Aorta (tissue), 5 donors: ENCODE results near the gene ZNF837. TPM values are rescaled to one million over a fixed set of nuclear protein-coding genes. Genes with fewer than 3 reads are reported as not detected.
A peak's percentile ranks its signal among the peaks of the same experiment; 100 is the strongest.
"Not testable (repeated sequence)": the region's sequence is repeated elsewhere in the genome, so short reads cannot be mapped to it uniquely, and the experiment has no call there.

Source experiments
- ATAC-seq: fragments of 200-7000 bp; cut with Tn5 transposase; one replicate; pipeline ENCODE4 v1.9.1; 2022; ENCODE audit warnings: moderate library complexity; ENCODE audit not compliant: low FRiP score
- DNase-seq, 2 donors: peaks; one replicate each; pipeline ENCODE4 v3.0.0-alpha.2; 2020
- H3K27ac ChIP-seq, 2 donors: one replicate each; pipeline ENCODE4 v1.5.1; 2013; ENCODE audit warnings: low read length in 2 of 2, mild to moderate bottlenecking in 2 of 2, moderate library complexity in 2 of 2, control low read depth in 1 of 2, inconsistent platforms in 1 of 2, low read depth in 1 of 2
- H3K27me3 ChIP-seq, 2 donors: one replicate each; pipeline ENCODE4 v1.6.1; 2013; ENCODE audit warnings: control low read depth in 1 of 2, low read length in 1 of 2, mild to moderate bottlenecking in 1 of 2, moderate library complexity in 1 of 2; ENCODE audit not compliant: insufficient read depth in 2 of 2, control insufficient read depth in 1 of 2
- H3K36me3 ChIP-seq, 2 donors: one replicate each; pipeline ENCODE4 v1.6.1; 2013; ENCODE audit warnings: control low read depth in 1 of 2, low read length in 1 of 2, mild to moderate bottlenecking in 1 of 2; ENCODE audit not compliant: insufficient read depth in 2 of 2, control insufficient read depth in 1 of 2
- H3K4me1 ChIP-seq, 2 donors: one replicate each; pipeline ENCODE4 v1.6.1; 2013; ENCODE audit warnings: low read length in 2 of 2, control low read depth in 1 of 2, mild to moderate bottlenecking in 1 of 2, moderate library complexity in 1 of 2; ENCODE audit not compliant: insufficient read depth in 2 of 2, control insufficient read depth in 1 of 2
- H3K4me3 ChIP-seq, 2 donors: one replicate each; pipeline ENCODE4 v1.5.1; 2013; ENCODE audit warnings: low read length in 2 of 2, control low read depth in 1 of 2, mild to moderate bottlenecking in 1 of 2
- H3K9me3 ChIP-seq: one replicate; pipeline ENCODE4 v1.6.1; 2013; ENCODE audit warnings: mild to moderate bottlenecking, low read length; ENCODE audit not compliant: control insufficient read depth
- WGBS, 2 donors: extraction: QIAGEN DNeasy Blood & Tissue Kit; methylation state at CpG; one replicate each; pipeline ENCODE4 v1.1.7; 2013; 5-methylcytosine and 5-hydroxymethylcytosine counted together
- intact Hi-C, 2 donors: fragments of 100-400 bp; cut with DNase I; formaldehyde crosslinking; loops; one replicate each; pipeline versions ENCODE4 v1.14.2 to v1.15.0; 2022
- polyA plus RNA-seq, 2 donors: library from polyadenylated mRNA; stranded (reverse); fragments of 200-250 nt; gene quantifications; one replicate each; pipeline ENCODE4 v1.2.3, GENCODE V29; 2013
- total RNA-seq, 2 donors: library from RNA; stranded (reverse); fragmentation: NEBNext Ultra II Directional; extraction: Animal tissue kit (Norgen Biotek cat#: 25700); gene quantifications; one replicate each; pipeline ENCODE4 v1.2.1, GENCODE V29; 2021
- donor health status: healthy with polysubstance abuse.
- donor health status: Bipolar disorder and iron deficiency.
- donor health status: DM: no; HTN: no; CAD: no.
- donor health status: DM: no; HTN: no; CAD: no.
- donor health status: DM: yes; HTN: yes; CAD: no.

ZNF837 gene
- total and polyA plus RNA-seq, 4 donors: 0.65 to 1.8 (median 0.99) TPM

DNA sequence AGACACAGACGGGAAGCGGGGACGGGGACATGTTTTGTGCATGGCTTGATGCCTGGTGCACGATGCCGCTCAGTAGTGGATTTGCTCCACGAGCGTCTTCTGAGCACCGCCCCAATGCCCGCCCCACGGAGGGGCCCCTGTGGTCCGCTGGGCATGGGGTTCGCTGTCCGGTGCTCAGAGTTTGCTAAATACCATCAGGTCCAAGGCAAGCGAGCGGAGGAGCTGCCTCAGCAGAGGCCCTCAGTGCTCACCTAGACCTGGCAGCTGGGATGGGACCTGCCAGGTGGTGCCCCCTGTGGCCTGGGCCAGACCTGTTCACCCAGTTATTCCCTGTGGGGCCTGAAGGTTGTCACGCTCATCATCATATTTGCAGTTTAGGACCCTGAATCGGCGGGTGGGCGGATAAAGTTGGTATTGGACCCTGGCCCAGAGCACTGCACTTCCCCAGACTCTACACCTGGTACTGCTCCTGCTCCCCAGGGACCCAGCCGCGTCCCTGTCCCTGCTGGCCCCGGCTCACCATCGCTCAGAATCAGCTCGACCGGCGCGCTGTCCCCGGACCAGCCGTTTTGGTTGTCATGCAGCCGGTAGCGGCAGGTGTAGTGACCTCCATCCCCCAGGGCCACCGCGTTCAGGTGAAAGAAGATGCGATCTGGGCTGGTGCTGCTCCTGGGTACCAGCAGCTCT lies 29.8 kb downstream of the ZNF837 start:
- Histone ChIP-seq H3K4me3 (no peak overlapping the region), H3K9me3 (no peaks in the 10 kb centered on the region), H3K4me1 (no peaks in the 10 kb centered on the region), H3K27ac (no peak overlapping the region), H3K36me3 (no peaks in the 10 kb centered on the region), H3K27me3 (no peaks in the 10 kb centered on the region)
- WGBS, 2 donors: 54 to 74% methylated on average over 34 of the region's 34 CpGs
- intact Hi-C loops: no loop called here
- ATAC-seq (no peak), DNase-seq (peak in 1 of 2 donors; percentile 69)

DNA sequence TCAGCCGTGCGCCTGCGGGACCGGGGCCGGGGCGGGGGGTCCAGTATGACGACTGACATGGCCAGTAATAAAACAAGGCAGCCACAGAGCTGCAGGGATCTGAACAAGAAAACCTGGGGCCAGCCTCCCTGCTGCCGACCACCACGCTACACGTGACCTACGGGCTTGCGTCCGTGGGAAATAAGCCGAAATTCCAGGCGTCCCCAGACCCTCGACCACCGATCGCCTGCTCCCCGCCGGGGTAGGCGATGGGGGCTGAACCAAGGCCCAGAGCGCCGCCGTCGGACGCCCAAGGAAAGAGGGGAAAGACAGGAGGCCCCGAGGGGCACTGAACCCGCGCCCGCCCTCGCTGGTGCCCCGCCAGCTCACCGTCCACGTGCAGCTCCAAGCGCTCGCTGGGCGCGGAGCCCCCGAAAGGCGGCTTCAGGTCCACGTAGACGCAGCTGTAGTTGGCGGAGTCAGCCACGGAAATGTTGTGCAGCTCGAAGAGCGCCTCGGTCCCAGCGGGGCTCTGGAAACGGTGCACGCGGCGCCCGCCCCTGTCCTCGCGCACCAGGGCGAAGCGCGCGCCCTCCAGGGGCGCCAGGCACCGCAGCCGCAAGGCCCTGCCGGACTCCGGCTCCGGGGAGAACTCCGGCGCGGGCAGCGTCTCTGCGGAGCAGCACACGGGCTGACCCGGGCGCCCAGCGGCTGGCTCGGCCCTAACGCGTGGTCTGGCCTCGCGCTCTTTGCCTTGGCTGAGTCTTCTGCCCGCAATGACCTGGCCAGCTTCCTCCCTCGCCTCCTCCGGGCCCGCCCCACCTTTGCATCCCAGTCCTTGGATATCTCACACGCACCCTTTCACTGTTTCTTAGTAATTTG lies 30.6 kb downstream of the ZNF837 start:
- peak; percentile 30 to 74 for DNase-seq
- Histone ChIP-seq H3K36me3 (no peaks in the 10 kb centered on the region), H3K27ac (no peak overlapping the region), H3K4me3 (no peak overlapping the region), H3K4me1 (no peaks in the 10 kb centered on the region), H3K27me3 (no peaks in the 10 kb centered on the region), H3K9me3 (no peaks in the 10 kb centered on the region)
- no peak for ATAC-seq
- intact Hi-C loops: no loop called here
- 10 to 24% methylated on average over 82 to 84 of the region's 84 CpGs for WGBS, 2 donors

DNA sequence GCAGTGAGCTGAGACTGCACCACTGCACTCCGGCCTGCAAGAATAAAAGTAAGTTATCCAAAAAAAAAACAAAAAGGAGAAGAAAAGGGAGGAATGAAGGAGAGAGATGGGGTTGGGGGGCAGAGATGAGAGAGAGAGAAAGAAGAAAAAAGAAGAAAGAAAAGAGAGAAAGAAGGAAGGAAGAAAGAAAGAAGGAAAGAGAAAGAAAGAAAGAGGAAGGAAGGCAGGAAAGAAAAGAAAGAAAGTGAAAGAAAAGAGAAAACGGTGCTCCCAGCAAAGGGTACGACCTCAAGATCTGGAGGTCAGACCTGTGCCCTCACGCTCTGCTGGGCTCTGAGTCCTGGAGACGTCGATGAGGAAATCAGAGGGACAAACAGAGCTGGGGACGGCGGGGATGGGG lies 31.2 kb downstream of the ZNF837 start:
- Histone ChIP-seq H3K4me1 (no peaks in the 10 kb centered on the region), H3K27me3 (no peaks in the 10 kb centered on the region), H3K36me3 (no peaks in the 10 kb centered on the region), H3K9me3 (no peaks in the 10 kb centered on the region), H3K4me3 (no peak overlapping the region), H3K27ac (no peak overlapping the region)
- DNase-seq (peak in 1 of 2 donors; percentile 2), ATAC-seq (no peak)
- intact Hi-C loops: no loop called here
- 38 to 57% methylated on average over 8 of the region's 8 CpGs for WGBS, 2 donors

GRCh38 chr19:58348080-58348479 lies 32.8 kb downstream of the ZNF837 start:
- H3K4me1 ChIP-seq, H3K9me3 ChIP-seq, H3K27ac ChIP-seq, H3K27me3 ChIP-seq, ATAC-seq, H3K36me3 ChIP-seq, intact Hi-C loops: not testable (repeated sequence)
- WGBS, 2 donors: 19 to 29% methylated on average over 12 of the region's 12 CpGs
- peak in 1 of 2 donors; percentile 22 for DNase-seq
- peak overlapping the region in 1 of 2 donors; percentile 48 for H3K4me3 ChIP-seq

DNA sequence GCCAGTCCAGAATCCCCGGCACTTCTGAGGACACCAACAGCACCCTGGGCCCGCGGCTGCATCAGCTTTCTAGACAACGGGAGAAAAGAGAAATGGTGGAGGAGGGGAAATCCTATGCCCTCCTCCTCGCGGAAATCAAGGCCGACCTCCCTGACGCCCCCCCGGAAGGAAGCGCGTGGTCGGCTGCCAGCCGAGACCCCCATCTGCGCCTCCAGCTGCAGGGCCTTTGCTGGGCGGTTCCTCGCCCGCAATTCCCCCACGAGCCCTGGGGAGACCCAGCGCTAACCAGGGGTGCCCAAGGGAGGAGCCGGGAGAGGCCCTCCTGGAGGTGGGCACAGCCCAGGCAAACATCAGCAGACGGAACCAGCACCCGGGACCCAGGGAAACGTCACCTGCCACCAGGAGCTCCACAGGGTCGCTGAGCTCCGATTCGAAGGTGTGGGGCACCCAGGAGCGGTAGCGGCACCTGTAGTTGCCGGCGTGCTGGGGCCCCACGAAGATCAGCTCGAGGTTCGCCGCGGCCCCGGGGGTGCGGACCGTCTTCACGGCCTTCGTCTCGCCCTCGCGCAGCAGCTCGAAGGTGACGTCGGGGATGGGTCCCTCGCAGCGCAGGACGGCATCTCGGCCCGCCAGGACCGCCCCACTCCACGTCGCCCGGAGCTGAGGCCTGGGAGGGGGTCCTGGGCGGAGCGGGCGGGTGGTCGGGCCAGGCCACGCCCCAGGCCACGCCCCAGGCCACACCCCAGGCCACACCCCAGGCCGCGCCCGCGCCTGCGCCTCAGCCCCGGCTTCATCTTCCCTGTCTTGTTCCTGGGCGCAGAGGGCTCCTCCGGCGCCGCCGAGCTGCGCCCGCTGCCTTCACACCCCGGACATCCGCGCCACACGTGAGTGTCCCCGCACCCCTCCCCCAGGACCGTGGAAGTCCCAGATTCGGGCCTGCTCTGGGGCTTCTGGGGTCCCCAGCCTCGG lies 33.6 kb downstream of the ZNF837 start:
- ATAC-seq: peak; percentile 93
- WGBS, 2 donors: 1 to 3% methylated on average over 72 to 82 of the region's 82 CpGs
- Histone ChIP-seq H3K27ac (no peak overlapping the region), H3K27me3 (no peaks in the 10 kb centered on the region), H3K4me3 (peak overlapping the region in 1 of 2 donors; percentile 48), H3K4me1 (no peaks in the 10 kb centered on the region), H3K9me3 (no peaks in the 10 kb centered on the region), H3K36me3 (no peaks in the 10 kb centered on the region)
- intact Hi-C loops: no loop called here
- DNase-seq: peak; percentile 76 to 81

DNA sequence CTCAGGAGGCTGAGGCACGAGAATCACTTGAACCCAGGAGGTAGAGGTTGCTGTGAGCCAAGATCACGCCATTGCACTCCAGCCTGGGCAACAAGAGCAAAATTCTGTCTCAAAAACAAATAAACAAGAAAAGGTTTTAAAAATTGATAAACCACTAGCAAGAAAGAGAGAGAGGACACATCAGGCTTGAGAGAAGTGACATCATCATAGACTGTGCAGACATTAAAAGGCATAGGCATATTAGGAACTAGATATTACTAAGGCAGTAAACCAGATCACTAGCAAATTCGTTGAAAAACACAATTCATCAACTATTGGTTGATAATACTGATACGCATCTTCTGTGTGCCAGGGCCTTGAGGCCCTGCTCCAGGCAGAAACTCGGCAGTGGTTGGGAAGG lies 35.3 kb downstream of the ZNF837 start:
- DNase-seq (peak in 1 of 2 donors; percentile 3), ATAC-seq (no peak)
- no peaks in the 10 kb centered on the region for H3K27me3 ChIP-seq
- 69 to 70% methylated on average over 5 of the region's 5 CpGs for WGBS, 2 donors
- no peak overlapping the region for H3K27ac ChIP-seq
- H3K36me3 ChIP-seq: peaks cover 0 to 1% of the 10 kb centered on the region in 2 donors
- H3K9me3 ChIP-seq: no peaks in the 10 kb centered on the region
- intact Hi-C loops: no loop called here
- no peaks in the 10 kb centered on the region for H3K4me1 ChIP-seq
- H3K4me3 ChIP-seq: no peak overlapping the region

DNA sequence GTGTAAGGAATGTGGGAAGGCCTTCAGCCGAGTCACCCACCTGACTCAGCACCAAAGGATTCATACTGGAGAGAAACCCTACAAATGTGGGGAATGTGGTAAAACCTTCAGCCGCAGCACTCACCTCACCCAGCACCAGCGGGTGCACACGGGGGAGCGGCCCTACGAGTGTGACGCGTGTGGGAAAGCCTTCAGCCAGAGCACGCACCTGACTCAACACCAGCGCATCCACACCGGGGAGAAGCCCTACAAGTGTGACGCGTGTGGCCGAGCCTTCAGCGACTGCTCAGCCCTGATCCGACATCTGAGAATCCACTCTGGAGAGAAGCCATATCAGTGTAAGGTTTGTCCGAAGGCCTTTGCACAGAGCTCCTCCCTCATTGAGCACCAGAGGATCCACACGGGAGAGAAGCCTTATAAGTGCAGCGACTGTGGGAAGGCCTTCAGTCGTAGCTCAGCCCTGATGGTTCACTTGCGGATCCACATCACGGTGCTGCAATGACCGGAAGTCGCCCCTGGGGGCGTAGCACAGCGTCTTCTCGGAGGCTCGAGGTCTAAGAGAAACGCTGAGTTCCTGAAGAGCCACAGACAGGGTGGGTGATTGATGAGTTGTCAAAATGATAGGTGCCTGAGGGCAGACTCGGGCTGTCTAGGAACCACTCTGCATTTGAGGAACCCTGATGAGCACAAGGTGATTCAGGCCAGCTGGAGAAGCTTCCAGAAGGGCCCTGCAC lies 41.8 kb downstream of the ZNF837 start:
- Histone ChIP-seq H3K9me3 (no peaks in the 10 kb centered on the region), H3K4me3 (no peak overlapping the region), H3K4me1 (no peaks in the 10 kb centered on the region), H3K27ac (no peak overlapping the region), H3K27me3 (no peaks in the 10 kb centered on the region), H3K36me3 (peaks cover 0 to 14% of the 10 kb centered on the region in 2 donors)
- intact Hi-C loops: no loop called here
- ATAC-seq (no peak), DNase-seq (no peak)
- 76 to 77% methylated on average over 30 of the region's 30 CpGs for WGBS, 2 donors

GRCh38 chr19:58338336-58338735 lies 42.5 kb downstream of the ZNF837 start:
- Histone ChIP-seq H3K27me3 (no peaks in the 10 kb centered on the region), H3K36me3 (peaks cover 0 to 14% of the 10 kb centered on the region in 2 donors)

More at GRCh38 chr19:58338336-58338735, 42.5 kb downstream of the ZNF837 start:
- ATAC-seq: no peak
- intact Hi-C loops: no loop called here
- Histone ChIP-seq H3K4me3 (no peak overlapping the region), H3K9me3 (no peaks in the 10 kb centered on the region), H3K27ac (no peak overlapping the region), H3K4me1 (no peaks in the 10 kb centered on the region)
- WGBS, 2 donors: 97 to 99% methylated on average over 11 of the region's 11 CpGs
- peak in 1 of 2 donors; percentile 52 for DNase-seq
